Activated gamma-delta T cell (primary cell): ENCODE results near the gene ZPR1.
"Not testable (repeated sequence)": the region's sequence is repeated elsewhere in the genome, so short reads cannot be mapped to it uniquely, and the experiment has no call there.

Experiments used
- DNase-seq: peaks from one replicate; lab custom pipeline; 2025; lab: John Stamatoyannopoulos, UW

The ZPR1 gene

GRCh38 chr11:116823031-116823843 is 35.4 kb upstream of the ZPR1 start, which contains the start of gene APOA4:
Gene APOA4 (minus strand): TSS chr11:116823304. CDS start chr11:116823191, 113 bp downstream.
- DNase-seq, result no peak

GRCh38 chr11:116822575-116822974 is 34.8 kb upstream of the ZPR1 start:
- DNase-seq, result no peak

- no peak for DNase-seq
These were observed 33.5 kb upstream of the ZPR1 start for GRCh38 chr11:116821050-116821918.

GRCh38 chr11:116819049-116819448 is 31.2 kb upstream of the ZPR1 start:
- DNase-seq, result no peak

DNA sequence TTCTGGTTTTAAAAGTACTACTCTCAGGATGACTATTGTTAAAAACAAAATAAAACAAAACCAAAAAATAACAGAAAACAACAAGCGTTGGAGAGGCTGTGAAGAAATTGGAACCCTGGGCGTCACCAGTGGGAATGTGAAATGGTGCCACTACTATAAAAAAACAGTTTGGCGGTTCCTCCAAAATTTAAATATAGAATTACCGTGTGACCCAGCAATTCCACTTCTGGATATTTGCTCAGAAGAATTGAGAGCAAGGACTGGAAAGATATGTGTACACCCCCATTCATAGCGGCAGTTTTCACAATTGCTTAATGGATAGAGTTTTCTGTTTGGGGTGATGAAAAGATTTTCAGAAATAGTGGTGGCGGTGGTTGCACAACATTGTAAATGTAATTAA is 26.7 kb upstream of the ZPR1 start:
- DNase-seq, result no peak

DNA sequence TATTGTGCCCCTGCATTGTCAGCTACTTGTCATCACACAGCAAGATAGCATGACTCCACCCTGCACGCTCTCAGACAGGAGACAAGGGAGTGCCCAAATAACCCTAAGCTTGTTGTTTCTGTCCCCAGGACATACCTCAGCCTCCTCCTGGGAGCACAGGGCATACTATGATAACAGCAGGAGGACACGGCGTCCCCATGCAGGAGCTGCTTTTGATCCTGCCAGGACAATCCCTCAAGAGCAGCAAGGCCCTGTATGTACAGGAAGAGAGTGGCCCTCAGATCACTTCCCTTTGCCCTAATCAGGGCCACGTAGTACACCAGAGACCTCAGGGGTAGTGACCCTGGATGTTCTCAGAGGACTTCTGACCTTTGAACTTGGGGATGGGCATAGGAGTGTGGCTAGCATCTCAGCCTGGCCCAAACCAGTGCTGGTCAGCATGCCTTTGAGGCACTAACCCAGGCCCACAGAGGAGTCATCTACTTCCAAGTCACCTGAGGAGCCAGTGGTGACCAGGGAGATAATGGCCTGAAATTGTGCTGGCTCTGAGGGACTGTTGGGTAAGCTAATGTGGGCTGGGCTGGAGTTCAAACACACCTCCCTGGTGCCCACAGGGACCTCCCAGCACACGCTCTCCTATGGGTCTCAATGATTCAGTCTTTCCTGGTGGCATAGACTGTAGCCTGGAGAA is 26.1 kb upstream of the ZPR1 start:
- DNase-seq, result no peak

GRCh38 chr11:116813170-116813569 is 25.3 kb upstream of the ZPR1 start:
- no peak for DNase-seq

DNA sequence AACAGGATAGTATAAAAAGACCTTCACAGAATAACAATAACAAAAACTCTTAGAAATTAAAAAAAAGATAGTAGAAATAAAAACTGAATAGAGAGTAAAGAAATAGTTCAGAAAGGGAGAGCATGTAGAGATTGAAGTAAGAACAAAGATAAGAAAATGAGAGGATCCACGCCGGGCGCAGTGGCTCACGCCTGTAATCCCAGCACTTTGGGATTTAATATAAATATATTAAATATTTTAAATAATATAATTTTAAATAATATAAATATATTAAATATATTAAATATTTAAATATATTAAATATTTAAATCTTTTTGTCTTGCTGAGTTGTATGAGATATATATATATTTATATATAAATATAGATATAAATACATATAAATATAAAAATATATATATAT is 24.3 kb upstream of the ZPR1 start:
- DNase-seq, result no peak

DNA sequence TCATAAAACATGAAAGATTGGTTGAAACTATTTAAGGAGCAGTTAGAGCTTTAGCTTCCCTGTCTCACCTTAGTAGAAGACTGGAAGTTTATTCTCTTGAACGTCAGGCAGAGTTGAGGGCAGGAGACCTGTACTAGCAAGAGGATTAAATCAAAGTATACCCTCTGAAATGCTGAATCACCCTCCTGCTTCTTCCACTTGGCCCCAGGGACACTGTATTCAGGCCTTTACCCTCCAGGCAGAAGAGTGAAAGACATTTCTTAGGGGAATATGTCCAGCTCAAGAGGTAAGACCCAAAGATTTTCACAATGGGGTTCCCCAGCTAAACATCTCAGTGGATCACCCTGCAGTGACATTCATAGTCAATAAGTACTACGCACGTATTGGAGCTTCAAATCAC is 23.4 kb upstream of the ZPR1 start:
- no peak for DNase-seq

DNA sequence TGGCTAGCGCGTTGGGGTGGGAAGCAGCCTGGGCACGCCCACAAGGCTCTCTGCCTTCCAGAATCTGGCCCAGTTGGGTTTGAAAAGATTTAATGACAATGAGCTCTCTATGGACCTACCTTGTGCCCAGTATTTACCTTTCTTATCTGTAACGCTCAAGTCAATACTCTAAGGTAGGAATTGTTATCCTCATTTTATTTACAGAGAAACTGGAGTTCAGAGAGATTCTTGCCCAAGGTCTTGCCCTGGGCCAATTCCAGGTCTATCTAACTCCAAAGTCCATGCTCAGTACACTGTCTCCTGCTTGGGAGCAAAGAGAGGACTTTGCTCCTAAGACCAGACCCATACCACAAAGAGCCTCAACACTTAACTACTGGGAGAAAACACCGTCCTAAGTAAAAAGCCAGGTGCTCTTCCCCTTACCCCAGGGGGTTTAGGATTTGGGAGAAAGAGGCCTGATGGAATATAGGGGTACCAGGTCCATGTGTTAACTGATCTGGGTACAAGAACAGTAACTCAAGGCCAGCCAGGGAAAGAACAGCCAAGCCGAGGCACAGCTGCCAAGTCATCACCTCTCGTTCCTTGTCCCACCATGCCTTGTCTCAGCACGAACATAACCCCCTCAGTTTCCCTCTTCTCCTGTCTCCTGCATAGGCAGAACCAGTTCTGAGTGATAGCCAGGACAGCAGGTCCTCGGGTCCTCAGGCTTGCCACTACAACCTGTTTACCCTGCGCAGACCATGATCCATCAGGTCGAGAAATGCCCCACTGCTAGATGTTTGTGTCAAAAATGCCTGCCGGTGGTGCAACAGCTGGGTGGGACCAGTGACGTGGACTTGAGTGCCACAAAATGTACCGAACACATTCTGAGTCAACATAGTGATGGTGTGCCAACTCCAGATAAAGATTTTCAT is 20.7 kb upstream of the ZPR1 start:
- DNase-seq, result no peak

DNA sequence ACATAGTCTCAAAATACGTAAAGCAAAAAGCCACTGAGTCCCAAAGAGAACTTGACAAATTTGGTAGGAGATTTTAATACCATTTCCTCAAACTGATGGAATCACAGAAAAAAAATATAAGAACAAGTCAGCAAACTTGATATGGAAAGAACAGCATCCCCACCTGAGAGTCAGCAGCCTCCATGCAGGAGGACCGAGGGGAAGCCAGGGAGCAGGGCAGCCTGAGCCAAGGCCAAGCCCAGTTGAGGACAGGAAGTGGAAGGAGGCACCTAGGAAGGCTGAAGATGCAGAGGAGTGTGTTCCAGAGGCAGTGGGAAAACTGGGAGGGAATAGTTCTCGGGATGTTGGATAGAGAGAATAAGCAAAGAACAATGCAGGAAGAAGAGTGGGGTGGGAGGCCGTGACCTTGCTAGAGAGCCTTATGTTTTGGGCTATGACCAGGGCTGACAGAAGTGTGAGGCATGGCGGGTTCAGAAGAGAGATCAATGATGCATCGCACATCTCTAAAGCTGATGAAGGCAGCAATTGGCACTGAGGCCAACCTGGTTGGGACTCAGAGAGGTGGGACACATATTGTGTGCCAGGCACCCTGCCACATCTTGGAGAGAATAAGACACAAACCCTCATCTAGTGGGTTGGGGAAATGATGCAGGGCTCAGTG is 19.9 kb upstream of the ZPR1 start:
- DNase-seq, result no peak

GRCh38 chr11:116804001-116804400 is 16.2 kb upstream of the ZPR1 start:
- no peak for DNase-seq

DNA sequence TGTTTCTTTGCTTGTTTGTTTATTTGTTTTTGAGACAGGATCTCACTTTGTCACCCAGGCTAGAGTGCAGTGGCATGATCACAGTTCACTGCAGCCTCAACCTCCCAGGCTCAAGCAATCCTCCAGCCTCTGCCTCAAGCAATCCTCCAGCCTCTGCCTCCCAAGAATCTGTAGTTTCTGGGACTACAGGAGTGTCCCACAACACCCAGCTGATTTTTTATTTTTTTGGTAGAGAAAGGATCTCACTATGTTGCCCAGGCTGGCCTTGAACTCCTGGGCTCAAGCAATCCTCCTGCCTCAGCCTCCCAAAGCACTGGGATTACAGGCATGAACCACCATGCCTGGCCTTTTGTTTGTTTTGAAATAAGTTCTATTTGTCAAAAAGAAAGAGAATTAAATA is 13.8 kb upstream of the ZPR1 start:
- not testable (repeated sequence) for DNase-seq

DNA sequence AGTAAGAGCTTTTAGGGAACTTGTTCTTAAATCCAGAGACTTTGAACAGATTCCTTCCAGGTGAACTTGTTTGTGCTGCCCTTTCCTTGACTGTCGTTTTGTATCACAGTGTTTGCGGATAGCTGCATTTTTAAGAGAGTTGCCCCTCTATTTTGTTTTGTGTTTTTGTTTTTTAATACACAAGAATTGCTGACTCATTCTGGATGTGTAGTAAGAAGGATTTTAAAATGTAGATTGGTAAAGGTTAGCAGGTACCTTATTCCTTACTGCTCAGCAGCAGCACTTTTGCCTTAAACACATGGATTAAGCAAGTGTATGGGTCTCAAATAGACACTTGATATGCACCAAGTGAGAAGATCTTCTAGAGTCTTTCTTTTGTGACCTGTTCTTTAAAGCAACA is 12.8 kb upstream of the ZPR1 start:
- DNase-seq, result no peak

DNA sequence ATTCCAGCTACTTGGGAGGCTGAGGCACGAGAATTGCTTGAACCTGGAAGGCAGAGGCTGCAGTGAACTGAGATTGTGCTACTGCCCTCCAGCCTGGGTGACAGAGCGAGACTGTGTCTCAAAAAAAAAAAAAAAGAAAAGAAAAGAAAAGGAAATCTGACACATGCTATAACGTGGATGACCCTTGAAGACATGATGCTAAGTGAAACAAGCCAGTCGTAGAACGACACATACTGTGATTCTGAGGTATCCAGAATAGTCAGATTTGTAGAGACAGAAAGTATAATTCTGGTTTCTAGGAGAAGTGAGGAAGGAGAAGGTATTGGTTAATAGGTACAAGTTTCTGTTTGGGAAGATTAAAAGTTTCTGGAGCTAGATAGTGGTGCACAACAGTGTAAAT is 10.5 kb upstream of the ZPR1 start:
- no peak for DNase-seq

DNA sequence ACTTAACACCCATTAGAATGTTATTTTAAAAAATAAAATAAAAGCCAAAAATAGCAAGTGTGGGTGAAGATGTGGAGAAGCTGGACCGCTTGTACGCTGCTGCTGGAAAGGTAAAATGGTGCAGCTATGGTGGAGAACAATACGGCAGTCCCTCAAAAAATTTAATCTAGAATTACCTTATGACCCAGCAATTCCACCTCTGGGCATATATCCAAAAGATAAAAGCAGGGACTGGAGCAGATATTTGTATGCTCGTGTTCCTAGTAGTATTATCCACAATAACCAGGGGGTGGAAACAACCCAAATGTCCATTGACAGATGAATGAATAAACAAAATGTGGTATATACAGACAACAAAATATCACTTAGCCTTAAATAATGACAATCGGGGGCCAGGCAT is 10.0 kb upstream of the ZPR1 start:
- no peak for DNase-seq

DNA sequence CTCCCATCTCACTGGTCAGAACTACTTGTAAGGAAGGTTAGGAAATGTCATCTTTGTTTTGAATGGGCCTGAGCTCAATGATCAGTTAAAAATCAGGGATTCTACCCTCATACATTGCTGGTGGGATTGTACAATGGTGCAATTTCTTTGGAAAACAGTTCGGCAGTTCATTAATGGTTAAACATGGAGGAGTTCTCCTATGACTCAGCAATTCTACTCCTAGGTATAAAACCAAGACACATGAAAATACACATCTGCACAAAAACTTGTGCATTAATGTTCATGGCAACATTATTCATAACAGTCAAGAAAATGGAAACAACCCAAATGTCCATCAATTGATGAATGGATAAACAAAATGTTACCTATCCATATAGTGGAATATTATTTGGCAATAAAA is 8.7 kb upstream of the ZPR1 start:
- no peak for DNase-seq

GRCh38 chr11:116794851-116795250 is 7.0 kb upstream of the ZPR1 start:
- DNase-seq, result no peak

GRCh38 chr11:116793772-116794097 is 5.9 kb upstream of the ZPR1 start:
- no peak for DNase-seq

GRCh38 chr11:116792869-116793771 is 5.3 kb upstream of the ZPR1 start:
- DNase-seq, result no peak
